ENCODE results near the gene GLYATL1. TPM values are rescaled to one million over a fixed set of nuclear protein-coding genes. Genes with fewer than 3 reads are reported as not detected.

GLYATL1 gene
- total and polyA plus RNA-seq, 7 donors: not detected

DNA sequence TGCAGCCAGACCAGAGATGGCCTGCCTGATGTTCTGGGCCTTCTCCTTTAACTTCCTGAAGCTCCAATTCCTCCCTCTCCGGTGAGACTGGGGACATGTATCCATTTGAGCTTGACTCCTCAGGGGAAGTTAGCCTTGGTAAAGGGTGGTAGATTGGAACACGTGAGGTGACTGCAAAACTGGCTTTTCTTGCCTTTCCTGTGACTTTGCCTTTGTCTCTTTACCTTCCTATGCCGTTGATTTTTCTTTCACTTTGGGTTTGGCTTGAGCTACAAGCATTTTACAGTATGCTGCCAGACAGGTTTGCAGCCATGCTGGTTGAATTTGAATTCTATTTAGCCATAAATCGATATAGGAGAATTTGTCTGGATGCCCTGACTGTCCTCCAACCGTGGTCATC is 16.8 kb upstream of the GLYATL1 start:
- no peaks in the 10 kb centered on the region for H3K9me3 ChIP-seq
- intact Hi-C loops (cut with DNase I): no loop called here
- ATAC-seq: no peak

DNA sequence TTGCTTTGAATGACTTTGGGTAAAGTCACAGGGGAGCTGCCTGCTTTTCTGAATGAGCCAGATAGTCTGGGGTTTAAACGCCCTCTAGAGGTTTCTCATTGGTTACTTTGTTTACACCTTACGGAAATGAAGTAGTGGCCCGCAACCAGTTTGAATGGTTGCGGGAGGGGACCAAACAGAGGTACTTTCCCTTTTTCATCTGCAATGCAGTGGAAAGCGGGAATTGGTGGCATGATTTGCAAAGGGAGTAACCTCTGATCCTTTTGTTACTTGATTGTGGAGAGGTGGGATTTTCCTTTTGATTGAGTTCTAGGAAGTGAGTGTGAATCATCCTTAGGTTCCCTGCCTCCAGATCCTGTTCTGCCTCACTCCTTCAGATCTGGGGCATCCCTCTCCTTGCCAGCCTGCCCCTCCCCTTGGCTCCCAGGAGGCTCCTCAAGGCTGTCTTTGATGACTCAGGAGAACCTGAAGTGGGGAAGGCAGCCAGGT is 15.9 kb upstream of the GLYATL1 start:
- TF ChIP-seq, protein P1, sequence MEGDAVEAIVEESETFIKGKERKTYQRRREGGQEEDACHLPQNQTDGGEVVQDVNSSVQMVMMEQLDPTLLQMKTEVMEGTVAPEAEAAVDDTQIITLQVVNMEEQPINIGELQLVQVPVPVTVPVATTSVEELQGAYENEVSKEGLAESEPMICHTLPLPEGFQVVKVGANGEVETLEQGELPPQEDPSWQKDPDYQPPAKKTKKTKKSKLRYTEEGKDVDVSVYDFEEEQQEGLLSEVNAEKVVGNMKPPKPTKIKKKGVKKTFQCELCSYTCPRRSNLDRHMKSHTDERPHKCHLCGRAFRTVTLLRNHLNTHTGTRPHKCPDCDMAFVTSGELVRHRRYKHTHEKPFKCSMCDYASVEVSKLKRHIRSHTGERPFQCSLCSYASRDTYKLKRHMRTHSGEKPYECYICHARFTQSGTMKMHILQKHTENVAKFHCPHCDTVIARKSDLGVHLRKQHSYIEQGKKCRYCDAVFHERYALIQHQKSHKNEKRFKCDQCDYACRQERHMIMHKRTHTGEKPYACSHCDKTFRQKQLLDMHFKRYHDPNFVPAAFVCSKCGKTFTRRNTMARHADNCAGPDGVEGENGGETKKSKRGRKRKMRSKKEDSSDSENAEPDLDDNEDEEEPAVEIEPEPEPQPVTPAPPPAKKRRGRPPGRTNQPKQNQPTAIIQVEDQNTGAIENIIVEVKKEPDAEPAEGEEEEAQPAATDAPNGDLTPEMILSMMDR (IDR thresholded peaks at IDR 0.05): no peak
- Histone ChIP-seq H3K4me1 (no peaks in the 10 kb centered on the region), H3K27ac (no peak overlapping the region), H3K27me3 (ENCODE audit: insufficient read depth in 3 of 3, low read length in 2 of 3) (no peaks in the 10 kb centered on the region), H3K4me3 (no peak overlapping the region), H3K36me3 (ENCODE audit: insufficient read depth in 1 of 2, low read depth in 1 of 2) (no peaks in the 10 kb centered on the region), H3K9me3 (no peaks in the 10 kb centered on the region)
- 9 to 11% (median 9%) methylated on average over 5 of the region's 5 CpGs for WGBS, 3 donors
- ATAC-seq (no peak), DNase-seq (no peak)
- intact Hi-C loops (cut with DNase I): no loop called here

More for the DNA sequence above, 16.8 kb upstream of the GLYATL1 start:
- DNase-seq: no peak
- Histone ChIP-seq H3K27ac (no peak overlapping the region), H3K4me3 (no peak overlapping the region), H3K36me3 (ENCODE audit: insufficient read depth in 1 of 2, low read depth in 1 of 2) (no peaks in the 10 kb centered on the region), H3K4me1 (no peaks in the 10 kb centered on the region), H3K27me3 (ENCODE audit: insufficient read depth in 3 of 3, low read length in 2 of 3) (no peaks in the 10 kb centered on the region)
- TF ChIP-seq, protein P1 (IDR thresholded peaks at IDR 0.05): no peak
- 47 to 54% (median 48%) methylated on average over 5 of the region's 5 CpGs for WGBS, 3 donors

DNA sequence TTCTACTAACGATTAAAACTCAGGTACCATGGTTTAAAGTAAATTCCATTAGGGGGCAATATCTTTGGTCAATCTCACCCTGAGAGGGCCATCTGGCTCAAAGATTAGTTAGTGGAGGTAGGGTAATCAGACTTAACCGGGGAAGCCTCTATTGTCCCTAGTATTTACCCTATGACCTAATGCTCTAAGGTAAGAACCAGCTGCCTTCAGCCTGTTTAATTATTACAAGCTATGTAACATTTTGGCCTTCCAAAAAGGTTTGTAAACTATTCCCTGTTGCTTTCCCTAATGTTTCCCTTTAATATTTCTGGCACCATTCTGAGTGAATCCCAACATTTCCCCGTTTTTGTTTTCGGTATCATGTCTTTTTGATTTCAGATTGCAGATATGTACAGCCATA is 15.1 kb upstream of the GLYATL1 start:
- Histone ChIP-seq H3K4me3 (no peak overlapping the region), H3K9me3 (no peaks in the 10 kb centered on the region), H3K36me3 (ENCODE audit: insufficient read depth in 1 of 2, low read depth in 1 of 2) (no peaks in the 10 kb centered on the region), H3K27me3 (ENCODE audit: insufficient read depth in 3 of 3, low read length in 2 of 3) (peaks cover 0 to 6% (median 0%) of the 10 kb centered on the region in 3 donors), H3K27ac (no peak overlapping the region), H3K4me1 (no peaks in the 10 kb centered on the region)
- DNase-seq (no peak), ATAC-seq (no peak)
- intact Hi-C loops (cut with DNase I): no loop called here
- WGBS, 3 donors: 56 to 68% (median 56%) methylated on average over 4 of the region's 4 CpGs
- TF ChIP-seq, protein P1 (IDR thresholded peaks at IDR 0.05): no peak

DNA sequence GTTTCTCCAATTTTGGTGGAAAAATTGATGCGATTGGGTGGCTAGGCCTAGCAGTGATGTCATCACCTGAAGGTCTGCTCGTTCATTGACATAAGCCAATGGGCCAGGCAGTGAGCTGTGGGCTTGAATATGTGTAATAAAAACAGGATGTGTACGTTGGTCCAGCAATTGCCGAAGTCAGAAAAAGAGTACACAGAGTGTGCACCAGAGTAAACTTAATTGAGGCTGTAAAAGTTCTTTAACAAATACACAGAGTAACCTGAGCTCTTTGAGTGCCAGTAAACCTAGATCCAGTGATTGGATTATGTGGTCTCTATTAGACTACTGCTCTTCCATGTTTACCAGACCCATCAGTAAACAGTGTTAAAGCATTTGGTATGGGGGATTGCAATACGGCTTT is 13.0 kb upstream of the GLYATL1 start:
- Histone ChIP-seq H3K4me3 (no peak overlapping the region), H3K27ac (no peak overlapping the region), H3K36me3 (ENCODE audit: insufficient read depth in 1 of 2, low read depth in 1 of 2) (no peaks in the 10 kb centered on the region), H3K27me3 (ENCODE audit: insufficient read depth in 3 of 3, low read length in 2 of 3) (peaks cover 0 to 6% (median 0%) of the 10 kb centered on the region in 3 donors), H3K4me1 (no peaks in the 10 kb centered on the region), H3K9me3 (no peaks in the 10 kb centered on the region)
- intact Hi-C loops (cut with DNase I): no loop called here
- TF ChIP-seq, protein P1 (IDR thresholded peaks at IDR 0.05): no peak
- WGBS, 3 donors: 57 to 60% (median 59%) methylated on average over 5 of the region's 5 CpGs
- no peak for ATAC-seq
- DNase-seq: no peak

DNA sequence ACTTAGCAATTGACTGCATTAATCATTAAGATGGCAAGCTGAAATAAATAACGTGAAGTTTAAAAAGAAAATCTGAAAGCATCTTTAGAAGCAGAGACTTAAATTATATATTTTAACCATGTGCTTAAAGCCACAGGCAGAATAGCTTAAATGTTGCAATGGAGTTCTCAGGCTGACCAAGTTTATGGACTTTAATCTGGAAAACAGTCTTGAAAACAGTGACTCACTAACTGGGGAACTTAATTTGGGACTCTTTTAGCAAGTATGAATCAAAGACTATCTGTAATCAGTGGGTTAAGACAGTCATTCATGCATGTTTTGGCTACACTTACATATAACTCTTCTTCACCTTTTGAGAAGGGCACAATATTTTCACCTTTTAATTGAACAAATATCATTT is 12.6 kb upstream of the GLYATL1 start:
- H3K4me3 ChIP-seq: no peak overlapping the region
- H3K9me3 ChIP-seq: no peaks in the 10 kb centered on the region
- H3K36me3 ChIP-seq (ENCODE audit: insufficient read depth in 1 of 2, low read depth in 1 of 2): no peaks in the 10 kb centered on the region
- TF ChIP-seq, protein P1 (IDR thresholded peaks at IDR 0.05): no peak
- no peak overlapping the region for H3K27ac ChIP-seq
- 56 to 63% (median 59%) methylated on average over 1 of the region's 1 CpG for WGBS, 3 donors
- peaks cover 0 to 6% (median 0%) of the 10 kb centered on the region in 3 donors for H3K27me3 ChIP-seq (ENCODE audit: insufficient read depth in 3 of 3, low read length in 2 of 3)
- H3K4me1 ChIP-seq: no peaks in the 10 kb centered on the region
- DNase-seq: no peak
- no peak for ATAC-seq
- intact Hi-C loops (cut with DNase I): no loop called here
